Naive thymus-derived CD8-positive, alpha-beta T cell (primary cell): ENCODE results near the gene KLHL17. TPM values are rescaled to one million over a fixed set of nuclear protein-coding genes. Genes with fewer than 3 reads are reported as not detected.
"Not testable (repeated sequence)": the region's sequence is repeated elsewhere in the genome, so short reads cannot be mapped to it uniquely, and the experiment has no call there.

Experiments
- ATAC-seq, 2 donors: fragments of 150-1000 bp; cut with Tn5 transposase in 1 of 2; sonication (Bioruptor Pico), chemical (Tn5 transposase) in 1 of 2; 1 replicate in 1 of 2; 2 replicates in 1 of 2; pipeline ENCODE4 v1.10.0; 2021; ENCODE audit warnings: mild to moderate bottlenecking in 2 of 2, moderate library complexity in 2 of 2
- POLR2A ChIA-PET: fragments of 350-600 bp; sonication (Branson Sonifier 250); formaldehyde crosslinking; loops from one replicate; lab custom pipeline; 2021; ENCODE audit warnings: antibody characterized with exemption; lab: Charles Lee
- DNase-seq, 10 donors: peaks; one replicate each; pipeline versions ENCODE4 v3.0.0 to v3.0.0-alpha.2; 2020 to 2022
- H3K27ac Mint-ChIP-seq, 10 donors: one replicate each; pipeline ENCODE4 v1.8.0; 2020 to 2022; ENCODE audit warnings: mild to moderate bottlenecking in 10 of 10, mixed read lengths in 10 of 10, moderate library complexity in 4 of 10, inconsistent platforms in 1 of 10
- H3K27me3 Mint-ChIP-seq, 5 donors: one replicate each; pipeline ENCODE4 v1.8.0; 2021 to 2022; ENCODE audit warnings: mixed read lengths in 5 of 5
- H3K36me3 Mint-ChIP-seq, 3 donors: one replicate each; pipeline ENCODE4 v1.8.0; 2020 to 2022; ENCODE audit warnings: mixed read lengths in 3 of 3, mild to moderate bottlenecking in 2 of 3, inconsistent platforms in 1 of 3
- H3K4me1 Mint-ChIP-seq, 4 donors: one replicate each; pipeline ENCODE4 v1.8.0; 2021 to 2022; ENCODE audit warnings: mixed read lengths in 4 of 4
- H3K4me3 Mint-ChIP-seq, 10 donors: one replicate each; pipeline ENCODE4 v1.8.0; 2020 to 2022; ENCODE audit warnings: mild to moderate bottlenecking in 10 of 10, mixed read lengths in 10 of 10, moderate library complexity in 6 of 10, inconsistent platforms in 1 of 10
- H3K9me3 Mint-ChIP-seq, 9 donors: one replicate each; pipeline ENCODE4 v1.8.0; 2020 to 2022; ENCODE audit warnings: mixed read lengths in 9 of 9, mild to moderate bottlenecking in 3 of 9, inconsistent platforms in 1 of 9, moderate library complexity in 1 of 9
- polyA plus RNA-seq, 3 donors: library from polyadenylated mRNA; unstranded; fragments of 300-500 nt; fragmentation: Illumina TruSeq; gene quantifications; one replicate each; pipeline ENCODE4 v1.2.3, GENCODE V29; 2021
- total RNA-seq, 8 experiments: library from RNA in 2 of 8; stranded (reverse) in 2 of 8; gene quantifications; one replicate each; pipeline ENCODE4 v1.2.3 and lab custom pipeline; 2021 to 2026

KLHL17 gene
- total and polyA plus RNA-seq, 5 experiments from 2014 or later: 0.94 to 37.4 (median 2.0) TPM

DNA sequence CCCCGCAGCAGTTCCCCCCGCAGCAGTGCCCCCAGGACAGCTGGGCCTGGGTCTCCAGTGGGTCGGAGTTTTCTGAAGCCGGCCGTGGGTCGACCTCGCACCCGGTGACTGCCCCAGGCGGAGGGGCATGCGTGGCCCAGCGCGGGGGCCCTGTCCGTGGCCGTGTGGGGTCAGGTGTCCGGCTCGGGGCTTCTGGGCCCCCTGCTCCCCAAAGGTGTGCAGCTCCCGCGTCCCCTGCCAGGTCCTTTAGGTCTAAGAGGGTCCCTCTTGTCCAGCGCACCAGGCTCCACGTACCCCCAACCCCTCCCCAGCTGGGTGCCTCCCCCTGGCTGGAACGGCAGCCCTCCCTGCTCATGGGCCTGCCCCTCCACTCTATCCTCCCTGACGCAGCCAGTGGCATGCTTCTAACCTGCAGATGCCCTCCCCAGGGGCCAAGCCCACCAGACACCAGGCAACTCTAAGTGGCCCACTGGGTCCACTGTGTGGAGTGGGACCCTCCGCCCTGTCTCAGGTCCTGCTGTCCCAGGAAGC lies 45.5 kb downstream of the KLHL17 start:
- ATAC-seq (no peak), DNase-seq (no peak)
- POLR2A ChIA-PET: interaction anchor here (0.6 to 1.1 kb wide), 3 partner anchors 8 to 13 kb away, joined by 3 to 6 read pairs (median 4); partner anchors contain the start of gene ISG15
- Mint-ChIP-seq H3K27me3 (peaks cover 13 to 55% (median 27%) of the 10 kb centered on the region in 5 donors), H3K9me3 (no peaks in the 10 kb centered on the region), H3K4me3 (peak overlapping the region in 1 of 10 donors; percentile 33), H3K4me1 (peaks cover 10 to 20% (median 14%) of the 10 kb centered on the region in 4 donors), H3K36me3 (peaks cover 0 to 4% (median 0%) of the 10 kb centered on the region in 3 donors), H3K27ac (no peak overlapping the region)

DNA sequence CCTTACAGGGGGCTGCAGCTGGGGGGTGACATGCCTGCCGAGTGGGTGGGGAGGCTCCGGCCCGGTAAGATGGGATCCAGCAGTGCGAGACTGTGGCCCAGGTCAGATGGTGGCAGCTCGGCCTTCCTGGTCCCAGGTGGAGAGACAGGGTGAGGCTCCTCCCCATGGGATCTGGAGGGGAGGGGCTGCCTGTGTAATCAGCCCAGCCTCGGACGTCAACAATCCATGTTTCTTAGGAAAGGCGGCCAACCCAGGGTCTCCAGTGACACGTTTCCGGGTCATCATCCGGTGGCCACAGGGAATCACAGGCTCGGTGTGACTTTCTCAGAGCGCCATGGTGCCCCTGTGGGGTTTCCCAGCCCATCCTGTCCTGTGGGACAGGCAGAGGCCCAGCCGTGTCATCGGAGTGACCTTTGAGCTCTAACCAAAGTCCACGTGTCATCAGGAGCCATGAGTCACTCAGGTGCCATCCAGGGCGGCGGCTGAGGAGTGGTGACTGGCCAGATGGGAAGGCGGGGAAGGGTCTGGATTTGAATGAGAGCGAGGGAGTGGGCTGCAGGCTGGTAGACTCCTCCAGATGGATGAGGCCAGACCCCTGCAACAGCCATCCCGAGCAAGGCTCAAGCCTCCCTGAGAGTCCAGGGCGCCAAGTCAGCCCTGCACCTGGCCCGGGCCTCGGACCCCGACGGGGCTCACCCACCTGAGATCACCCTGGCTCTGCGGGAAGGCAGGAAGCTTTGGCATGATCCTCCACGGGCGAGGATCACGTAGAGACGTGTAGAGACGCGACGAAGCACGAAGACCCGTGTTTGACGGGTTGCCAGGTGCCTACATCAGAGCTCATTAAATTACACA lies 46.1 kb downstream of the KLHL17 start:
- POLR2A ChIA-PET: interaction anchor here (0.6 to 0.8 kb wide), 2 partner anchors 12 to 13 kb away, joined by 3 to 4 read pairs; no protein-coding TSS in a partner anchor
- Mint-ChIP-seq H3K4me3 (no peak overlapping the region), H3K4me1 (peaks cover 10 to 20% (median 12%) of the 10 kb centered on the region in 4 donors), H3K27ac (no peak overlapping the region), H3K27me3 (peaks cover 13 to 50% (median 26%) of the 10 kb centered on the region in 5 donors), H3K36me3 (peaks cover 0 to 4% (median 0%) of the 10 kb centered on the region in 3 donors), H3K9me3 (no peaks in the 10 kb centered on the region)
- DNase-seq (no peak), ATAC-seq (no peak)

DNA sequence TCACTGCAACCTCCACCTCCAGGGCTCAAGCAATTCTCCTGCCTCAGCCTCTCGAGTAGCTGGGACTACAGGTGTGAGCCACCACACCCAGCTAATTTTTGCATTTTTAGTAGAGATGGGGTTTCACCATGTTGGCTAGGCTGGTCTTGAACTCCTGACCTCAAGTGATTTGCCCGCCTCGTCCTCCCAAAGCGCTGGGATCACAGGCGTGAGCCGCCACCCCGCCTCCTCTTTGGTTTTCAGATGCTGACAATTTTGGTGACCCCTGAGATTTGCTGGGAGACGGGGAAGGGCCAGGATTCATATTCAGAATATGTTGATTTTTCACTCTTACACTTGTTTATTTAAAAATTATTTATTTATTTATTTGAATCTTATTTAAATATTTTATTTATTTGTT lies 49.7 kb downstream of the KLHL17 start:
- H3K4me3 Mint-ChIP-seq, H3K9me3 Mint-ChIP-seq, H3K27ac Mint-ChIP-seq, H3K36me3 Mint-ChIP-seq, DNase-seq, ATAC-seq, POLR2A ChIA-PET: not testable (repeated sequence)
- Mint-ChIP-seq H3K27me3 (peaks cover 2 to 20% (median 8%) of the 10 kb centered on the region in 5 donors), H3K4me1 (peaks cover 10 to 40% (median 30%) of the 10 kb centered on the region in 4 donors)

DNA sequence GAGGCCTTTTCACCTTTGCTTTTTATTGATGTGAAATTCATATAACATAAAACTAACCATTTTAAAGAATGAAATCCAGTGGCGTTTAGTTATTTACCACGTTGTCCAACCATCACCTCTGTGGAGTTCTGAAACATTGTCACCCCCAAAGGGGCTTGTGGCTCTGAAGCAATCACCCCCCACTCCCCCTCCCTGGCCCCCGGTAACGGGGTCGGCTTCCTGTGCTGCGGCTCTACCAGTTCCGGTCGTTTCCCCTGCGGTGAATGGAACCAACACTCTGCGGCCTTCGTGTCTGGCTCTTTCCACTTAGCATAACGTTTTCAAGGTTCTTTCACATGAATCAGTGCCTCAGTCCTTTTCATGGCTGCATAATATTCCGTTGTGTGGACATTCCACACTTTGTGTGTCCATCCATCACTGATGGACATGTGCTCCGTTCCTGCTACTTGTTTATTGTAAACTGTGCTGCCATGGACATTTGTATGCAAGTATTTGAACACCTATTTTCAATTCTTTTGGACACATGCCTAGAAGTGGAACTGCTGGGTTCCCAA lies 51.1 kb downstream of the KLHL17 start:
- DNase-seq (peak in 1 of 10 donors; percentile 16), ATAC-seq (no peak)
- Mint-ChIP-seq H3K4me3 (peak overlapping the region in 4 of 10 donors; percentile 6 to 53 (median 38)), H3K27ac (peak overlapping the region in 7 of 10 donors; percentile 39 to 77 (median 69)), H3K4me1 (peaks cover 8 to 40% (median 28%) of the 10 kb centered on the region in 4 donors), H3K36me3 (no peaks in the 10 kb centered on the region), H3K9me3 (no peaks in the 10 kb centered on the region), H3K27me3 (peaks cover 0 to 10% (median 5%) of the 10 kb centered on the region in 5 donors)
- POLR2A ChIA-PET: no interaction called here

DNA sequence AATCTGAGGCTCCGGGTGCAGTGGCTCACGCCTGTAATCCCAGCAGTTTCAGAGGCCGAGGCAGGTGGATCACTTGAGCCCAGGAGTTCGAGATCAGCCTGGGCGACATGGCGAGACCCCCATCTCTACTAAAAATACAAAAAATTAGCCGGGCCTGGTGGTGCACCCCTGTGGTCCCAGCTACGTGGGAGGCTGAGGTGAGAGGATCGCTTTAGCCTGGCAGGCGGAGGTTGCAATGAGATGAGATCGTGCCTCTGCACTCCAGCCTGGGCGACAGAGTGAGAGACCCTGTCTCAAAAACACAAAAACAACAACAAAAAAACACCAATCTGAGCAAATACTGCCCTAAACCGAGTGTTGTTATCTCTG lies 52.3 kb downstream of the KLHL17 start:
- POLR2A ChIA-PET: interaction anchor here (0.6 to 3.5 kb wide), 18 partner anchors 8 to 1469 kb away, joined by 3 to 26 read pairs (median 4); partner anchors contain the start of genes AURKAIP1, C1orf159 and PLEKHN1
- not testable (repeated sequence) for H3K9me3 Mint-ChIP-seq, H3K36me3 Mint-ChIP-seq, H3K27me3 Mint-ChIP-seq, DNase-seq
- Mint-ChIP-seq H3K4me3 (peak overlapping the region; percentile 92 to 99 (median 97)), H3K27ac (peak overlapping the region; percentile 98 to 100 (median 98)), H3K4me1 (peaks cover 13 to 48% (median 35%) of the 10 kb centered on the region in 4 donors)
- ATAC-seq: peak; percentile 1 to 5

DNA sequence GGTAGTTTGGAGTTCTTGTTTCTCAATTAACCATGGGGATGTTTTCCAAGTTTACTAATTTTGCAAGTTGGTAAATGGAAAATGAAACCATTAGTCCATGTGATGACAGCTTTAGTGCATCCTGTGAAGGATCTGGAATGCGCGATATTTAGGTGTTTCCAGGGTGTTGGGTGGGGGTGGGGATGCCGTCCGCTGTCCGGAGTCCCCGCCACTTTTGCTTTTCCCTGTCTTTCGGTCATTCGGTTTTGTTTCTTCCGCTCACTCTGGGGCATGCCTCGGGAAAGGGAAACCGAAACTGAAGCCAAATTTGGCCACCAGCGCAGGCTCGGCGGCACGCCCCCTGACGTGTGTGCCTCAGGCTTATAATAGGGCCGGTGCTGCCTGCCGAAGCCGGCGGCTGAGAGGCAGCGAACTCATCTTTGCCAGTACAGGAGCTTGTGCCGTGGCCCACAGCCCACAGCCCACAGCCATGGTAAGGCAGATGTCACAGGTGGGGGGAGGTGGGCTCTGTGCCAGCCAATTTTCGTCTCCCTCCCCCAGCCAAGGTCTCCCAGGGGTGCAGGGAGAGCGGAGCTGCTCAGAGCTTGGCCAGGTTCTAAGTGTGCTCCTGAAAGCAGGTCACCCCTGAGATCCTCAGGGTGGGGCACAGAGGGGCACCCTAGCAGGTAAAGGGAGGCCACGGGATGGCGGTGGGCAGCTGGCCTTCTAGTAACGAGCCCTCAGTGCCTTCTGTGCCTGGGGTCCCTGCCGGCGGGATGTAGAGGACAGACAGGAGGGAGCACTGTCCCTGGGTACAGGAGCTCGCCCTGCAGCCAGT lies 52.9 kb downstream of the KLHL17 start, which contains the start of gene ISG15:
ISG15 (plus strand) TSS at position 393 of the 817 bp plus-strand sequence; CDS start at position 470, 77 bp downstream.
- Mint-ChIP-seq H3K4me1 (peaks cover 13 to 49% (median 37%) of the 10 kb centered on the region in 4 donors), H3K27ac (peak within 1 kb of the TSS; percentile 98 to 100 (median 98)), H3K4me3 (peak within 1 kb of the TSS; percentile 92 to 99 (median 97)), H3K9me3 (no peaks in the 10 kb centered on the region), H3K27me3 (peaks cover 0 to 4% (median 0%) of the 10 kb centered on the region in 5 donors), H3K36me3 (peaks cover 0 to 1% (median 0%) of the 10 kb centered on the region in 3 donors)
- ATAC-seq (peak; percentile 96 to 97), DNase-seq (peak; percentile 78 to 94 (median 86))
- POLR2A ChIA-PET: interaction anchor here (0.6 to 3.5 kb wide), 24 partner anchors 8 to 1469 kb away, joined by 3 to 26 read pairs (median 4); partner anchors contain the start of genes AURKAIP1, C1orf159 and PLEKHN1

DNA sequence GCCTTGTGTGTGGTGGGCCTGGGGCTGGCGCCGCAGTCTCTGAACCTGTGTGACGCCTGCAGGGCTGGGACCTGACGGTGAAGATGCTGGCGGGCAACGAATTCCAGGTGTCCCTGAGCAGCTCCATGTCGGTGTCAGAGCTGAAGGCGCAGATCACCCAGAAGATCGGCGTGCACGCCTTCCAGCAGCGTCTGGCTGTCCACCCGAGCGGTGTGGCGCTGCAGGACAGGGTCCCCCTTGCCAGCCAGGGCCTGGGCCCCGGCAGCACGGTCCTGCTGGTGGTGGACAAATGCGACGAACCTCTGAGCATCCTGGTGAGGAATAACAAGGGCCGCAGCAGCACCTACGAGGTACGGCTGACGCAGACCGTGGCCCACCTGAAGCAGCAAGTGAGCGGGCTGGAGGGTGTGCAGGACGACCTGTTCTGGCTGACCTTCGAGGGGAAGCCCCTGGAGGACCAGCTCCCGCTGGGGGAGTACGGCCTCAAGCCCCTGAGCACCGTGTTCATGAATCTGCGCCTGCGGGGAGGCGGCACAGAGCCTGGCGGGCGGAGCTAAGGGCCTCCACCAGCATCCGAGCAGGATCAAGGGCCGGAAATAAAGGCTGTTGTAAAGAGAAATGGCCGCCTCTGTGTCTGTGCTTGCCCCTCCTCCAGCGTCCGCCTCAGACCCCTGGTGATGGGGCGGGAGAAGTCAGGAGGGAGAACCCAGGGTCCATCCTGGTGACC lies 53.7 kb downstream of the KLHL17 start:
- POLR2A ChIA-PET: interaction anchor here (0.9 to 3.5 kb wide), 17 partner anchors 8 to 338 kb away, joined by 3 to 26 read pairs (median 4); partner anchors contain the start of genes C1orf159 and PLEKHN1
- DNase-seq (peak in 1 of 10 donors; percentile 63), ATAC-seq (no peak)
- peak overlapping the region; percentile 98 to 100 (median 98) for H3K27ac Mint-ChIP-seq
- no peaks in the 10 kb centered on the region for H3K27me3 Mint-ChIP-seq
- peaks cover 13 to 50% (median 38%) of the 10 kb centered on the region in 4 donors for H3K4me1 Mint-ChIP-seq
- peaks cover 0 to 1% (median 0%) of the 10 kb centered on the region in 3 donors for H3K36me3 Mint-ChIP-seq
- H3K9me3 Mint-ChIP-seq: no peaks in the 10 kb centered on the region
- H3K4me3 Mint-ChIP-seq: peak overlapping the region; percentile 92 to 99 (median 97)

DNA sequence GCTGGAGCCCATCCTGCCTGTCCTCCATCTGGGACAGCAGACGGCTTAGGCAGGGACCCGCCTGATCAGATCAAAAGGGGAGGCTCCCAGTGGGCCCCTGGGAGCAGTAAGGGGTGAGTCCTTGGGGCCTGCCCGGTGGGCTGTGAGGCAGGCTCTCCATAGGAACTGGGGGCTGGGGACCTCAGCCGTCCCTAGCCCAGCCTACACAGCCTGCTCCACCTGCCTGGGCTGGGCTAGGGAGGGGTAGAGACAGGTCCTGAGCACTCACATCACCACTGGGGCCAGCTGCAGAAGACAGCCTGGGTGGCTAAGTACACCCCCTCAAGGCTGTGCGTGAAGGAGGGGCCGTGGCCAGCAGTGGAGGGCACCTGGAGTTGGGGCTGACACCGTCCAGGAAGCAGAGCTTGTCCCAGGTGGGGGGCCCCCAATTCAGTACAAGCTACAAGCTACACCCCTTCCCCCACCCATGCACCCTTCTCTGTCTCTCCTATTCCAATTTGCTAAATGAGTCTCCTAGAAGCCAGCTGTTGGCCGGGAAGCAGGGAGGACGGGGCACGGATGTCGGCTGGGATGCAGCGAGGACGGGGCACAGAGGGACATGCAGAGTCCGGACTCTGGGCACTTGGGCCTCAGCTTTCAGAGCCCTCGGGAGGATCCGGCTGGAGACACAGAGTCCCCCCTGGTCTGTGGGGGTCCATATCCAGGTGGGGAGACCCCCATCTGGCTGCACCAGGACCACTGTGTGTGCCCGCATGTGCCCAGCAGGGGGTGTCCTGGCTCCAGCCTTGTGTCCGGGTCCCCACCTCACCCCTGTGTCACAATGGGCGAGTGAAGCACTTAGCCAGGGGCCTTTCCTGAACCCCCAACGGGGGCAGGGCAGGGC lies 54.7 kb downstream of the KLHL17 start:
- peak in 1 of 10 donors; percentile 37 for DNase-seq

More for the DNA sequence above, 54.7 kb downstream of the KLHL17 start:
- peaks cover 0 to 1% (median 0%) of the 10 kb centered on the region in 3 donors for H3K36me3 Mint-ChIP-seq
- no peaks in the 10 kb centered on the region for H3K9me3 Mint-ChIP-seq
- H3K27me3 Mint-ChIP-seq: no peaks in the 10 kb centered on the region
- peaks cover 13 to 51% (median 38%) of the 10 kb centered on the region in 4 donors for H3K4me1 Mint-ChIP-seq
- no peak for ATAC-seq
- peak overlapping the region; percentile 18 to 99 (median 97) for H3K4me3 Mint-ChIP-seq
- H3K27ac Mint-ChIP-seq: peak overlapping the region in 9 of 10 donors; percentile 82 to 100 (median 98)
- POLR2A ChIA-PET: interaction anchor here (1.2 to 3.5 kb wide), 7 partner anchors 10 to 337 kb away, joined by 3 to 26 read pairs (median 6); no protein-coding TSS in a partner anchor
